Measurements from ENCODE around the gene SEC24D.

The SEC24D gene

GRCh38 chr4:118752551-118752950, 83.4 kb downstream of the SEC24D start:
- DNase-seq (ENCODE audit: low spot score): no peak

DNA sequence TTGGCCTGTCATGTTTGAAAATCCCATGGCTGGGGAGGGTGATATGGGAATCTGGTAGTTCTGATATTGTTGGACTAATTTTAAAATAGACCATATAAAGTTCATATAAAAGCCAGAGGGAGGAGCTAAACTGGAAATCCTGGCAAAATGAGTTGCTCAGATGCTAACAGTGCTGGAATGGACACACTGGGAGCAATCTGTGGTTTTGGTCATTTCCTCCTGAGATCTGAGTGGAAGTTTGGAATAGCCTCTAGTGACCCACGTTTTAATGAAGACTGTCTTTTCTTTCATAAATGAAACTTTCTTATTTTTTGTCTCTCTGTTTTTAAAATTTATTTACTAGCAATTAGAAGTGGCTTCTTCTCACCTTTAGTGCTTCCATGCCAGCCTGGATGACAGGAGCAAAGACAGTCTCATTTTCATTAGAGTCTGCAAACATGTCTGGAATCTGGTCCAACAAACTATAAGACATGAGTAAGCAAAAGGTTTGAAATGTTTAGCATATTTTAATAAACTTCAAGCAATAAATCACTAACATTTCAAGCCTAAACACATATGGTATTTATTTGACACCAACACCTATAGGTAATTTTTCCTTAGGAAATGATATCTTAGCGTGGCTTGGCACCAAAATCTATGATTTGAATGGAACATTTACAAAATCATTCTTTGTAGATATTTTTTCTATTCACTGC, 84.2 kb downstream of the SEC24D start:
- no peak for DNase-seq (ENCODE audit: low spot score)

GRCh38 chr4:118749347-118749988, 86.5 kb downstream of the SEC24D start:
- no peak for DNase-seq (ENCODE audit: low spot score)

DNA sequence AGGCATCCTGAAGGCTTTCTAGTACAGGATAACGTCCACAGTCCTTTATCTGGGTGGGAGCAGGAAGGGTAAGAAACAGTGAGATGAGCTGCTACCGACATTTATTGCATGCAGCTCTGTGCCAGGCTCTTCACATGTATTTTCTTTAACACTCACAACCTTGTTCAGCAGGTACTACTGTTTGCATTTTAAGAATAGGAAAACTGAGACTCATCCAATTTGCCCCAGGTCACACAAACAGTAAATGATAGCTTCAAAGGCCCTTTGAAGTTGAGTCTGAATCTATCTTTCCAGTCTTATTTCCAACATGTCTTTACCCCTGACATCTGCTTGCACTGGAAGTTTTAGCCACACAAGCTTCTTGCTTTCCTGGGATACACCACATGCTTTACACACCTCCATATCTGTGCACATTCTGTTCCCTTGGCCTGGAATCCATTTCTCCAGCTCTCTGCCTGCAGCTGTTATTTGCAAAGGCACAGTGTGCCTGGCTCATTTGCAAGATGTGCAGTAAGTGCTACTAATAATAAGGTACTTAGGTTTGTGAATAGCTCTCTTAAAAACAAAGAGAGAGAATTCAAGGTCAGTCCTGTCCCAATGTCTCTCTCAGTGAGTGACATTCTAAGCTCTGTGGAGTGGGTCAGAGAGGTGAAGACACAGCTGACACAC, 89.5 kb downstream of the SEC24D start:
- no peak for DNase-seq (ENCODE audit: low spot score)

- DNase-seq (ENCODE audit: low spot score): no peak
Measured at GRCh38 chr4:118745357-118745756, 90.6 kb downstream of the SEC24D start.

GRCh38 chr4:118743867-118744266, 92.1 kb downstream of the SEC24D start:
- no peak for DNase-seq (ENCODE audit: low spot score)

DNA sequence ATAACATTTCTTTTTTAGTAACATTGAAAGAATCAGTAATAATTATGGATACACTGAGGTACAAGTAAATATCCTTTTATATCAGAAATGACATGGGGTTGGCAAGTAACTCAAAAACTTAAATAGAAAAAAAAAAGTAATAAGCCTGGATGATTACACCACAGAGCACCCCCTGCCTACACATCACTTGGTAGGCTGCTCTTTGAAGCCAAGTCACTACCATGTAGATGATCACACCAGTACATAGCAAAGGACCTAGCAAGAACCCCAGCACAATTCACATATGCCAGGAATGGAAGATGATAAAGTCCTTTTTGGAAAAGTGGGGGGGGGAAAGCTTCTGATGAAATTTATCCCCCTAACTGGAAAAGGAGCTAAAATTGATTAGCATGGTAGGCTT, 93.9 kb downstream of the SEC24D start:
- no peak for DNase-seq (ENCODE audit: low spot score)

DNA sequence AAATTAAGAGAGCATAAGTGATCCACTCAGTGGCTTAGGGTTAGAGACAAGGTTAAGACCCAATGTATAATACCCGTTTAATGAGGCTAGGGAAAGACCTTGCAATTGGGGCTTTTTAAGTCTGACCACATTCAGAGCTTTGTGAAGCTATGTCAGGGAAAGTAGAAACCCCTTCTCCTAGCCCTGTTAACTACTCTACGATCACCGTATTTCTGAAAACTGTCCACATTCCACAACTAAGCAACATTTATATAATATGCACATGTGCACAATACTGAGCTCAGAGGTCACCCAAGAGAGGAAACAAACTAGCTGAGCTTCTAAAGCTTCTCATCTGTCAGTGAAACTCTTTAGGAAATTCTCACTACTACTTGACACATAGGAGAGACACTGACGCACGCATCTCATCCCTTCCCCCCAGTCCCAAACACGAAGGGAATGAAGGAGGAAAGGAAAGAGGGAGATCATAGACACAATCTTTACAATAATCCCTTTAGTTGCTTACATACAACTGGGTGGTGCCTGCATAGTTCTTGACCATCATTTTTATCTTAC, 94.5 kb downstream of the SEC24D start:
- no peak for DNase-seq (ENCODE audit: low spot score)

GRCh38 chr4:118740869-118741268, 95.1 kb downstream of the SEC24D start:
- DNase-seq (ENCODE audit: low spot score): peak; percentile 5

GRCh38 chr4:118739022-118739713, 96.8 kb downstream of the SEC24D start:
- no peak for DNase-seq (ENCODE audit: low spot score)

GRCh38 chr4:118738090-118738489, 97.8 kb downstream of the SEC24D start:
- no peak for DNase-seq (ENCODE audit: low spot score)

DNA sequence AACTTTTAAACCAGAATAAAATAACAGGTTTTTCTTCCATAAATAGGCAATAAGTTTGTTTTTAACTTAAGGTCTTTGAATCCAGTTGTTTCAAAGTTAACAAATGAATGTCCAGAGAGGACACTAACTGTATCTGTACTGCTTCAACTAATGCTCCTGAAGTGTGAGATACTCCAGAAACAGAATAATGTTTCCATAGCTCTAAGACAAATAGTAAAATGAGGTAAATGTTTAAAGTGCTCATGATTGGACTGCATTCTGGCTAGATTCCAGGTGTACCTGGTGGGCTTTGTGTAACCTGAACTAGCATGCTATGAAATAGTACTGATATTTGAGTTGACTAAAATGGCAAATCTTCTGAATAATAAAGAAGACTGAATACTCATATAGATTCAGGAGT, 99.0 kb downstream of the SEC24D start:
- DNase-seq (ENCODE audit: low spot score): no peak

GRCh38 chr4:118734491-118735205, 101.3 kb downstream of the SEC24D start:
- no peak for DNase-seq (ENCODE audit: low spot score)

DNA sequence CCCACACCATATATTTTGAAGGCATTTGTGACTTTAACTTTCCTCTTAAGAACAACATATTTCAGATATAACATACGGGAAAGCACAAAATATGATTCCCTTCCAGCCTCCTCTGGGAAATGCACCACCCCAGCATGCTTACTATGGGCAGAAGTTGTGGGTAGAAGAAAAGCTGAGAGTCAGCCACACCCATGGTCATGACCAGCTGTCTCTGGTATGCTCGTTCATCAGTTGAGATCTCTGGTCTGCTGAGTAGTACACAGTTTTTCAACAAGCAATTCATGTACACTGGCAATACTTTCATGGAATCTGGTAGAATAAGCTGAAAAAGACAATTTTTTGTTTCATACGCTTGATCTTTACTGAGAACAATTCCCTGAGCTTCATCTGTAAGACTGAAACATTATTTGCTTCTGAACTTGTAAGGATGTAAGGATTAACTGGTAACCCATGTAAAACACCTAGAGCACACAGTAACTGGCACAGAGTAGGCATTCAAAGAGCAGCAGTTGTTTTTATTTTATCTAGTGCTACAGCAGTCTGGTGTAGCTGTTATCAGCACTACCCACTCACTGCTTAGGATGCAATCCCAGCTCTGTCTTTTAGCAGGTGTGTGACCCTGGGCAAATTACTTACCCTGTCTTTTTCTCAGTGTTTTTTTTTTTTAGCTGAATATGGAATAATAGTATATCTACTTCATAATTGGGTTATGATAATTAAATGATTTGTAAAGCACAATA, 103.2 kb downstream of the SEC24D start:
- peak; percentile 1 for DNase-seq (ENCODE audit: low spot score)

DNA sequence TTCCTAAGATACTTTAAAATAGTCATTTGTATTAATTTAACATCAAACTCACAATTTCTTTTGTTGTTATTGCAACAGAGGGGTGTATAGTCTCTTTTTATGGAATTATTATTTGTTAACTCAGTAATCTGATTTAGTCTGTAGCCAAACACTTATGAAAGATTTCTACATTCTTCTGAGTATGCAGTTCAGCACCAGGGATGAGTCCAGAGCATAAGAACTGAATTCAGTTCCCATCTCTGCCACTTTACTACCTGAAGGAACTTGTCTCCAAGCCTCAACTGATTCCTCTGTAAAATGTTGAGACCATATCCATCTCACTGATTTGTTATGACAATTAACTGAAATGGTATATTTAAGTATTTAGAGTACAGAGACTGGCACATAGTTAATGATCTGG, 105.2 kb downstream of the SEC24D start:
- DNase-seq (ENCODE audit: low spot score): no peak

GRCh38 chr4:118729287-118730286, 106.3 kb downstream of the SEC24D start:
- DNase-seq (ENCODE audit: low spot score): no peak

- DNase-seq (ENCODE audit: low spot score): no peak
Measured at GRCh38 chr4:118727360-118727759, 108.6 kb downstream of the SEC24D start.

GRCh38 chr4:118723369-118723768, 112.6 kb downstream of the SEC24D start:
- DNase-seq (ENCODE audit: low spot score): no peak

DNA sequence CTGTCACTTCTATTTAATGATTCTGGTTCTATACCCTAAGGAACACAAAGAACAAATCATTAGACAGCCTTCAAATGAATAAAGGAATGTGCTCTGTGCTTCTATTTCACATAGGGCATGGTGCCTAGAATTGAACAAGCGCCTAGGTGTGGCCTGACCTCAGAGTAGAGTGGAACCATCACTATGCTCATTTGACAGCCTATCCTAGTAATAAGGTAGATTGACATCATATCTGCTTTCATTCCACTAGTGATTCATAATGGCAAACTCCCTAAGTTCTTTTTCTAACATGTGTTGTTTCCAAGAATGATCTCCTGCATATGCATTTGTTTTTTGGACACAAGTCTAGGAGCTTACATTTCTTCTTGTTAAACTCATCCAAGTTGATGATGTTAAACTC, 114.2 kb downstream of the SEC24D start:
- no peak for DNase-seq (ENCODE audit: low spot score)
